ENCODE data around the gene HSF2BP.

The HSF2BP gene

GRCh38 chr21:43605320-43606215, 53.7 kb downstream of the HSF2BP start:
- DNase-seq (ENCODE audit: extremely low spot score), result no peak
- TF ChIP-seq, protein P1, sequence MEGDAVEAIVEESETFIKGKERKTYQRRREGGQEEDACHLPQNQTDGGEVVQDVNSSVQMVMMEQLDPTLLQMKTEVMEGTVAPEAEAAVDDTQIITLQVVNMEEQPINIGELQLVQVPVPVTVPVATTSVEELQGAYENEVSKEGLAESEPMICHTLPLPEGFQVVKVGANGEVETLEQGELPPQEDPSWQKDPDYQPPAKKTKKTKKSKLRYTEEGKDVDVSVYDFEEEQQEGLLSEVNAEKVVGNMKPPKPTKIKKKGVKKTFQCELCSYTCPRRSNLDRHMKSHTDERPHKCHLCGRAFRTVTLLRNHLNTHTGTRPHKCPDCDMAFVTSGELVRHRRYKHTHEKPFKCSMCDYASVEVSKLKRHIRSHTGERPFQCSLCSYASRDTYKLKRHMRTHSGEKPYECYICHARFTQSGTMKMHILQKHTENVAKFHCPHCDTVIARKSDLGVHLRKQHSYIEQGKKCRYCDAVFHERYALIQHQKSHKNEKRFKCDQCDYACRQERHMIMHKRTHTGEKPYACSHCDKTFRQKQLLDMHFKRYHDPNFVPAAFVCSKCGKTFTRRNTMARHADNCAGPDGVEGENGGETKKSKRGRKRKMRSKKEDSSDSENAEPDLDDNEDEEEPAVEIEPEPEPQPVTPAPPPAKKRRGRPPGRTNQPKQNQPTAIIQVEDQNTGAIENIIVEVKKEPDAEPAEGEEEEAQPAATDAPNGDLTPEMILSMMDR (IDR thresholded peaks at IDR 0.05; ENCODE audit: control extremely low read depth, extremely low read depth, low read depth, missing control alignments), result no peak
- POLR2A ChIA-PET, result no interaction called here
- CTCF ChIA-PET, result interaction anchor here (1.2 kb wide), 1 partner anchor 8 kb away, joined by 3 read pairs; no protein-coding TSS in a partner anchor

DNA sequence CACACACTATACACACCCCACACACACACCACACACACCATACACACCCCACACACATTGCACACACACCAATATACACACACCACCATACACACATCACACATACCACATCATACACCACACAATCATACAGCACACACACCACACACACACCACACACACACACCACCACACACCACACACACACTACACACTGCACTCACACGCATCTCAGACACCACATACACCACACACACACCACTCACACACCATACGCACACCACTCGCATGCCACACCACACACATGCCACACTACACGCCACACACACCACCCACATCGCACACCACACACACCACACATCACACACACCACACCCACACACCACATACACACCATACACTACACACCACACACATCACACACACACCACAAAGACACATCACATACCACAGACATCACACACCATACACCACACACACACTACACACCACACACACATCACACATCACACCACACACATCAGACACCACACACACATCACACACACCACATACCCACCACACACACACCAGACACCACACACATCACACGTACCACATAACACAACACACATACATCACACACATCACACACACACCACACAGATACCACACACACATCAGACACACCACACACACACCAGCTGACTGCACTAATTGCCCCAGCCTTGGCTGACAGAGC, 54.6 kb downstream of the HSF2BP start:
- ChIA-PET POLR2A (no interaction called here), CTCF (no interaction called here)
- DNase-seq (ENCODE audit: extremely low spot score), result no peak
- TF ChIP-seq, protein P1 (IDR thresholded peaks at IDR 0.05; ENCODE audit: control extremely low read depth, extremely low read depth, low read depth, missing control alignments), result no peak

GRCh38 chr21:43603641-43604504, 55.4 kb downstream of the HSF2BP start:
- no peak for DNase-seq (ENCODE audit: extremely low spot score)
- CTCF ChIA-PET, result interaction anchor here (3.5 kb wide), 1 partner anchor 8 kb away, joined by 14 read pairs; no protein-coding TSS in a partner anchor
- TF ChIP-seq, protein P1 (IDR thresholded peaks at IDR 0.05; ENCODE audit: control extremely low read depth, extremely low read depth, low read depth, missing control alignments), result no peak
- POLR2A ChIA-PET, result no interaction called here

DNA sequence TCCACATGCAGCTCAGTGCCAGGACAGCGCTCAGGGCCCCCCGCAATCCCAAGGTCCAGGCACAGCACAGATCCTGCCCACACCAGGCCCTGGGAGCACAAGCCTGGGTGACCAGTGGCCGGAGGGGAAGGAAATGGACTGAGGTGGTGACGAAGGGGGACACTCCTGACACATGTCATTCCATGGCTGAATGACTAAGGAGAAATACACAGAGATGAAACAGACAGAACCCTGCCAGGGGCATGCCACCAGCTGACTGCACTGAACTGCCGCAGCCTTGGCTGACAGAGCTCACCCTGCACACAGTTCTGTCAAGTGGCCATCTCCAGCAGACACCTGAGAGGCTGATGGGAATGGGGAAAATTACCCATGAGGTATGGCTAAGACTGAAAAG, 56.1 kb downstream of the HSF2BP start:
- ChIA-PET CTCF (interaction anchor here (3.5 kb wide), 1 partner anchor 9 kb away, joined by 14 read pairs; no protein-coding TSS in a partner anchor), POLR2A (no interaction called here)
- DNase-seq (ENCODE audit: extremely low spot score), result no peak
- TF ChIP-seq, protein P1 (IDR thresholded peaks at IDR 0.05; ENCODE audit: control extremely low read depth, extremely low read depth, low read depth, missing control alignments), result no peak

- ChIA-PET POLR2A (no interaction called here), CTCF (interaction anchor here (1.2 to 3.5 kb wide), 2 partner anchors 9 to 17 kb away, joined by 3 to 14 read pairs; no protein-coding TSS in a partner anchor)
- DNase-seq (ENCODE audit: extremely low spot score), result no peak
- TF ChIP-seq, protein P1 (IDR thresholded peaks at IDR 0.05; ENCODE audit: control extremely low read depth, extremely low read depth, low read depth, missing control alignments), result no peak
Observed at GRCh38 chr21:43602266-43603232, 56.7 kb downstream of the HSF2BP start.

Measured in GM10248 (cell line).